GM20431 (cell line): ENCODE results near the gene TBC1D16.
"Not testable (repeated sequence)": the region's sequence is repeated elsewhere in the genome, so short reads cannot be mapped to it uniquely, and the experiment has no call there.

Experiments used
- in situ Hi-C: fragments of 300-500 bp; cut with MseI, MboI; formaldehyde crosslinking; loops from one replicate; pipeline ENCODE4 v1.15.0; 2020; ENCODE audit warnings: low sequenced_read_pairs; ENCODE audit not compliant: unreplicated experiment

The TBC1D16 gene

DNA sequence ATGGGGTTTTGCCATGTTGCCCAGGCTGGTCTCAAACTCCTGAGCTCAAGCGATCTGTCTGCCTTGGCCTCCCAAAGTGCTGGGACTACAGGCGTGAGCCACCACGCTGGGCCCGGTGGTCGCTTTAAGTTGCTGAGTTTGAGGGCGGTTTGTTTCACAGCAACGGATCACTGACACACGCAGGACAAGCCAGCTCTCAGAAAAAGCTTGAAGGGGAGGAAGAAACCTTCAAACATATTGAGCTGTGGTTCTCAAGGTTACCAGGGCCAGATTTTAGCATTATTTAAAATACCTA is 79.3 kb downstream of the TBC1D16 start:
- in situ Hi-C loops = not testable (repeated sequence)

DNA sequence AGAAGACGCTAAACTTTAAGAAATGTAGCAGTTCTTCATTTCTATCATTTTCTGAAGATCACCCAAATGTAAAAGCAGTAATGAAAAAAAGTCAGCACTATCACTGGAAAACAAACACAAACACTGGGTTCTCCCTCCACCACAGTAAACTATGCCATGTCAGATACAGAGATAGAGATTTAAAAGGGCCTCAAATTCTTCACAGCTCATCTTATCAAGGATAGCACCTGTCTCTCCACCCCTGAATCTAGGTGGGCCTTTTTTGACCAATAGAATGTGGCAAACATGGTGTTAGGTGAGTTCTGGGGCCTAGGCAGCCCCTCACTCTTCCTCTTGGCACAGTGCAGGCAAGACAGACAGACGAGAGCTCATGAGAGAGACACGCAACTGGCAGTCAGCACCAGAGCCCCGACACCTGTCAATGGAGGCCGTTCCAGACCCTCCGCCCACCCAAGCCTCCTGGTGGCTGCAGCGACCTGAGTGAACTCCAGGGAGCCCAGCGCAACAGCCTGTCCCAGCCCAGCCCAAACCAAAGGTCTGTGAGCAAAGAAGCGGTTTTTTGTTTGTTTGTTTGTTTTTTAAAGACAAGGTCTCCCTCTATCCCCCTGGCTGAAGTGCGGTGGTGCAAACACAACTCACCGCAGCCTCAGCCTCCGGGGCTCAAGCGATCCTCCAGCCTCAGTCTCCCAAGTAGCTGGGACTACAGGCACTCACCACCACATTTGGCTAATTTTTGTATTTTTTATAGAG is 79.8 kb downstream of the TBC1D16 start:
- in situ Hi-C loops = no loop called here

DNA sequence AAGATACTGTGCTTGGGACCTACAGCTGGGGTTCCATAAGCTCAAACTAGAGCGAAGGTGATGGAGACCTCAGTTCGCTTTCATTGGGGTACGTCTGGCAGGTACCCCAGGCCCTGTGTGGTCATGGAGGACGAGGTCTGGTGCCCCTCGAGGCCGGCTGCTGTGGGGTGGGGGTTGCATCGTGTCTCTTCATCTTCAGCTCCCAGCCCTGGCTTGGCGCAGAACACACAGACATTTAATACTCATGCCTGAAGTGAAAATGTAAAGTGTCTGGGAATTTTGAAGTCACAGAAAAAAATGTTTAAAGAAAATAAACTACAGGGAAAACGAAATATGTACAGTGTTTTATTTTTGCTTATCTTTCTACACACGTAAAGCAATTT is 80.5 kb downstream of the TBC1D16 start:
- in situ Hi-C loops = no loop called here

DNA sequence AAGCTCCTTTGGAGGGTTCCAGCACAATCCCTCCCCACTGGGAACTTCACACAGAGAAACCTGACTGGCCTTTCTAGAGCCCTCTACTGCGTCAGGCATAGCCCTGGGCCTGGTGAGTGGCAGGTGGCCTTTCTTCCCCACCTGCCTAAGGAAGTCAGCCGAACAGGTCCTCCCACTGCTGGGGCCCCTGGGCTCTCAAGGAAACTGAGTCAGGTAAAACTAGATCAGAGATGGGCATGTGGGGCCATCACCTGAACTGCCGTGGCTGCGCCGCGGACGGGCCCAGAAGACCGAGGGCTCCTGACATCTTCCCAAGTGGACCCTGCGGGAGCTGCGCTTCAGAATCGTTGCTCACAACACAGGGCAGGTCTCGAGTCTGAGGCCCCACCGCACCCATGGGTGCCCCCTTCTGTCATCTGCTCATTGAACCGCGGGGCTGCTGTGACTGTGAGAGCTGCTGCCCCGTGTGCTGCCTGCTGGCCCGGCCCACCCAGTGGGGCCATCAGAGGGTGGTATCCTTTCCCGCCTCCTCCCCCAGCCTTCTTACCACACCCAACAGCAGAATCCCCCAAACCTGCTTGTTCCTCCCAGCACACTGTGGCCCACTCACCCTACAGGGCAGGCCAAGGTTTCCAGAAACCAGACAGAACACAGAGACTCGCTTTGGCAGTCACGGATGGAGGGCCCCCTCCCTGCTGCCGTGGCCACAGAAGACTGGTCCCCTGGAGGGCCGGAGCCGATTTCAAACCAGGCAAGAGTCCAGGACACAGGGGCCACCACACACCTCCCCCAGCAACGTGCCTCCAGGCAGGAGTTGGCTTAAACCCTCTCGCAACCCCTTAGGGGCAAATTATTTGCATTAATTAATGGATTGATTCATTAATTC is 81.1 kb downstream of the TBC1D16 start:
- in situ Hi-C loops = no loop called here

DNA sequence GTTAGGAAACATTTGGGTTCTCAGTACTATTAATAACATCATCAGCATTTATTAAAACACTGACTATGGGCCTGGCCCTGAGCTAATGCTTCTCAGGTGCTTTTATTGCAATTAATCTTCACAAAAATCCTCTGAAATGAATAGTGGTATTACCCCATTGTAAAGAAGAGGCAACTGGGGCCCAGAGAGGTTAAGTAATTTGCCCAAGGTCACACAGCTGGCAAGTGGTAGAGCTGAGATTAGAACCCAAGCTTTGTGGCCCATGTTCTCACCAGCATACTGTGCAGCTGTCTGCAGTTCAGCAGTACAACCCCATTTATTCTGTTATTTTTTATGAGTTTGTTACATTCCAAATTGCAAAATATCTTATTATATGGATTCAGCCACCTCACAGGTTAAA is 82.3 kb downstream of the TBC1D16 start:
- in situ Hi-C loops = no loop called here

DNA sequence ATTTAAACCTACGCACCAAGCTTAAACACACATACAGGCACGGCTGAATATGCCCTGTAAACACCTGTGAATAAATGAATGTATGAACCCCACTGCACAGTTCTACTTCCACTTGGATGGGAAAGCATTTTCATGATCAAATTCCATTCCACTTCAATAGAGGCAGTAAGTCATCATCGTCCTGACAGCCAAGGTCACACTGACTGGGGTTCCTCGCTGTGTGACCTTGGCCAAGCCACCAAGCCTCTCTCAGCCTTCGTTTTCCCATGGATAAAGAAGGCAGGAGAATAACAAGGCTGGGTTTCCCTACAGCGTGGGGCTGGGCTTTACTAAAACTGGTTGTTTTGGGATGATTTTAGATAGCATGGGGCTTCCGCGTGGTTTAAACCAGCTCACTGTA is 82.8 kb downstream of the TBC1D16 start:
- in situ Hi-C loops = no loop called here

DNA sequence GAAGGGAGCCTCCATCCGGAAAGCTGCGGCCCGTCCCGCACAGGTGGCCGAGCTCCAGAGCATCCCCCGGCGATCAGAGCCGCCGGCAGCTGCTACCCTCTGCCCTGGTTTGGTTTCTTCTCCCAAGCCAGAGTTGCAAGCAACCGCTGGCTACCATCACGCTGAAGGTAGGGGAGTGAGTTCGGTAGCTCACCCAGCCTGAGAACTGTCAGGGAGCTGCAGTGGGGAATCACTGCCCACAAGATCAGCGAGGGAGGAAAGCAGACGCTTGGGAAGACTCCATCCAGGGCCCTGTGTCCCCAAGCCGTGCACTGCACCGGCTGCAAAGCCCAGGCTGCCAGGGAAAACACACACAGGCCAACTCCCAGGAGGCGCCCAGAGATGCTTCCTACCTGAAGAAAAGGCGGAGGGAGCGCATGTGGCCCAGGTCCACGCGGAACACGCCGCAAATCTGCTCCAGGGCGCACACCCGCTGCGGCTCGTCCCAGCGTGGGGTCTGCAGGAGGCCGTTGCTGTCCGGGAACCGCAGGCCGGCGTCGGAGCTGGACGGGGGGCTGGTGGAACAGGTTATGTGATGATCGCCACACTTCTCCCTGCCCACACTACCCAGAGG is 83.3 kb downstream of the TBC1D16 start:
- in situ Hi-C loops = no loop called here

DNA sequence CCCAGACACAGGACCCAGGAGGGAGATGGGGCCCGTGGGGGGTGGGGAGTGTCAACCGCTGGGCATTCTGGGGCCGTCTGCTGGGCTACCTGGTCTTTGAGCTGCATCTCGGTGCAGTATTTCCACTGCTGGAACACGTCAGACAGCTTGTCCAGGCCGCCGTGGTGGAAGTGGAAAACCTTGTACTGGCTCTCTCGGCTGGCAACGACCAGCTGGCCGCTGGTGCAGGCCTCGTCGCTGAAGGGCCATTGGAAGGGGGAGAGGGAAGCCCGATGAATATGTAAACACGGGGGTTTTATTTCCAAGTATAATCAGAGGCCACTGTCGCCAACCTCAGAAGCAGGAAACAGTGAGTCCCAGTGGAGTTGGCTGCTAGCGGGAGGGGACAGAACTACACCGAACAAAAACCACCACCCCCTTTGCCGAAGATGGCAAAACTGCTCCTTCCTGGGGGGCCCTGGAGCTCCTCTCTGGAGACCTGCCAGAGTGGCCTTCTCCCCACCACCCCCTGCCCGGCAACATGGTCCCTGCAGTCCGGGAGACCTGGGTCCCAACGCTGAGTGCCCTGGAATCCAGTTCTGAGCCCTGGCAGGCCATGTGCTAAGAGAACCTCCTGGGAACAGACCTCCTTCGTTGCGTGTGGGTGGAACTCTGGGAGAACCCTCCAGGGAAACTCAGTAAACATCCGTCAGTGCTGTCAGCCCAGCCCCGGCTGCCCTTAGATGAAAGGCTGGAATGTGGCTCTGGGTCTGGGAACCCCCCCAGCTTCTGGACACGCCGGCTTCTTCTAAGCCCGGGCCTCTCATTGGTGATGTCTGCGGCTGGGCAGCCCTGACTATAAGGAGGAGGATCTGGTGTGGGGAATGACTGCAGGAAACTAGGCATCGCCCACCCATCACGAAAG is 84.1 kb downstream of the TBC1D16 start:
- in situ Hi-C loops = no loop called here

DNA sequence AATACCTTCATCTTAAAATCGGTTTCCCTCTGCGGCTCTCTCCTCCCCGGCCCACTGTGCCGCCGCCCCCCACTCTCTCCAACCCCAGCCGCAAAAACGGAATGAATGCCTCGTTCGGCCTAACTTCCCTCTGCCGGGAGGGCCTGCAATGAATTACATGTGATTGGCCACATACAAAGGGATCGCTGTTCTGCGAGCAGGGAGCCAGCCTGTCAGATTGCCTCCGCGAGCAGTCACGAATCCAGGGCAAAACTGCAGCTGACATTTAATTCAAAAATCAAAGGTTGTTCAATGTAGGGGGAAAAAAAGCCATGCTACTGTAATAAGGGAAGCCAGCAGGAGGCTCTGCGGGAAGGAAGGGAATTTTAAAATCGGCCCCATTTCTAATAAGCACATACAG is 84.9 kb downstream of the TBC1D16 start:
- in situ Hi-C loops = no loop called here

DNA sequence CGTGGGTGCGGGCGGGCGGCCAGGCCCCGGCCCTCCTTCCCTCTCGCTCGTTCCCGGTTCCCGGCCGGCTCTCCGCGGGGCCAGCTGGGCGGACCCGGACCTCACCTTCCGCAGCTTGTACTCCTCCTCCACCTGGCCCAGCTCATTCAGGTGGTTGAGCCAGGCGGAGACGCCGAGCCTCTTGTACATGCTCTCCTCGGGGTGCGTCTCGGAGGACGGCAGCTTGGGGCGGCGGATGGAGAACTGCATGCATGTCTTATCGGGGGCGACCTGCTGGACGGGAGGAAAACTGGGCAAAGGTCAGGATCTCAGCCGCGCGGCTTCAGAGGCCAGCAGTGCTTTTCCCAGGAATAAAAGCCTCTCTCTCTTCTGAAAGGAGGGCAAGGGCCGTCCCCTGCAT is 85.4 kb downstream of the TBC1D16 start:
- in situ Hi-C loops = no loop called here

DNA sequence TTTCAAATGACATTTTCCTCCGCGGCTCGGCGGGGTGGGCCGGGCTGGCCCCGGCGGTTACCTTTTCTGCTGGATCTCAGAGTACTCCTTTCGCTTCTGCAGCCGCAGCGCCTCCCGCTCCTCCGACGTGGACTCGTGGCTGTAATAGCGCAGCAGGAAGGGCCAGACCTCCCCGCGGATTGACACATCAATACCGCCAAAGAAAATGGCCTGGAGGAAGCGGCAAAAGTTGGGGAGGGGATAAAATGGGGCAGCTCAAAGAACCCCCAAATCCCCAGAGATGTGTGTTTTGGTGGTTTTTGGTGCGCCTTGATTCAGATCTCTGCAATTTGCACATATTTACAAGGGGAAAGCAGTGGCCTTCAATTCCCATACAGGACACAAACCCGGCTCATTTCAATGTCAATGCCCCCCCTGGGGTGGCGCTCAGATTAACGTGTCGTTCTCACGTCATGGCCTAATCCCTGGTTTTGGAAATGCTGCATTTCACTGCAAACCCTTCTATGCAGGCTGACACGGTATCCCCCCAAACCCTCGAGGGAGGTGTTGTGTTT is 85.9 kb downstream of the TBC1D16 start:
- in situ Hi-C loops = no loop called here

DNA sequence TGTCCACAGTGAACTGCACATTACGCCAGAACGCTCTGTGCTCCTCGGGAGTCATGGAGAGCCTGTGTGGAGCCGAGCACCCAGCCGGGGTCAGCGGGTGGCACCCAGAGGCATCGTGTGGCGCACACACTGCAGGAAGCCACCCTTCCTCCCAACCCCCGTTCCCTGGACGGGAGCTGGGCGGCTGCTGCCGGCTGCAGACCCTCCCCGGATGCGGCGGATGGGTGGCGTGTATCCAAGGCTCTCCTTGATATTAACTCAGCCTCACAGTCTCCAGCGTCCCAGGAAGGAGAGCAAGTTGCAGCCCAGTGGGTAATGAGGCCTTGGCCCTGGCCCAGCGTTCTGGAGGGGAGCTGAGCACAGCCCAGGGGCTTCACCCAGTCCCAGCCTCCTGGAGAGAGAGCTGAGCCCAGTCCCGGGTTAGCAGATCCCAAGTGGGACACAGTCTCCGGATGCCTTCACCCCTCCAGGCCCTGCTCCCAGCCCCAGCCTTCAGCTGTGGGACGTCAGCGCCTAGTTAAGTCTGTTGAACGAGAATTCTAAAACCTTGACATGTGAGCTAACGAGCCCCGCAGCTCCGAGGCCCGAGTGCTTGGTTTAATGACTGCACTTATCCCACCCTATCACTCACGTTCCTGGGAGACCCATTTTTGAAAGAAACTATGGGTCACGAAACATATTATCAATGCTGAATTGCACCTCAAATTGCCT is 86.6 kb downstream of the TBC1D16 start:
- in situ Hi-C loops = no loop called here

DNA sequence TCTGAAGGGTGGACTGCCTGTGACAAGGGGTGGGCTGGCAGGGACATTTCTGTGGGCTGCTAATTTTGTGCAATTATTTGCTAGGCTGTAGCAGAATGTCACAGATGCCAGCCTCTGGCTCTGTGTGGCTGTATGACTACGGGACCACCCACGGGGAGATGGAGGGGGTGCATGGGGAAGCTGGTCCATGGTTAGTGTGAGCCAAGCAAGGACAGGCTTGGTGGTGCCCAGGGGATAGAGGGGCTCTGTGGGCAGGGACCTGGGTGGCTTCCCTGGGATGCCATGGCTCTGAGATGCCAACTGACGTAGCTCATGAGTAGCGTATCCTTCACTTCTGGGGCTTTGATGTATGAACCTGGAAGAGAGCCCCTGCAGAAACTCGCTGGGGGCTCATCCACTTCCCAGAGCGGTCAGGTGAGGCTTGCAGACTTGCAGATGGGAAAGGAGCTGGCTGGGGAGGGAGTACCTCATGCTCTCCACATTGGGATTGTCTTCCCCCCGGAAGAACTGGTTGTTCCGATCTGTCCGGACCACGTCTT is 87.2 kb downstream of the TBC1D16 start:
- in situ Hi-C loops = no loop called here

DNA sequence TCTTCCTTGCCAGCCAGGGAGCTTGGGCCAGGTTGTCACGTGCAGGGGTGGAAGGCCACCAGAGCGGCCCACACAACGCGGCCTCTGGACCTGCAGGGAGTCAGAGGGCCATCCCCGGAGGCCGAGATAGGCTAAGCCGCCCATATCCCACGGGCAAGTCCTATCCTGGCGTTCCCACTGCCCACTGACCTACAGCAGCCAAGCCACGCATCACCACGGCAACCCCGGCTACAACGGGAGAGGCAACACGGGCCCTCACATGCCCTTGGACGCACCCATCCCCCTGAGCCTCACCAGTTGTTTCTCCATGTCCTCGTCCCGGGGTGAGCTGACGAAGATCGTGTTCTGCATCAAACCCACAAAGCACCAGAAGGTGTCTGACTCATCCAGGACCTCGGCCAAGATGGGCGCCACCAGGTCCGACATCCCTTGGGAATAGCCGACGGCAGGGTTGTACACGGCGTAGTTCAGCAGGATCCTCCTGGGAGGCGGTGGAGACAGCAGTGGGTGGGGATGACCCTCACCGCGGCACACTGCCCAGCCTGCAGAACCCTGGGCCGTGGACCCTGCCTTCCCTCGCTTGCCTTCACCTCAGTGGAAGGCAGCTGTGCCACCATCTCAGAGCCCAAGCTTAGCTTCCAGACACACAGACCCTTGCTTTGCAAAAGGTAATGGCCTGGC is 88.2 kb downstream of the TBC1D16 start:
- in situ Hi-C loops = no loop called here

DNA sequence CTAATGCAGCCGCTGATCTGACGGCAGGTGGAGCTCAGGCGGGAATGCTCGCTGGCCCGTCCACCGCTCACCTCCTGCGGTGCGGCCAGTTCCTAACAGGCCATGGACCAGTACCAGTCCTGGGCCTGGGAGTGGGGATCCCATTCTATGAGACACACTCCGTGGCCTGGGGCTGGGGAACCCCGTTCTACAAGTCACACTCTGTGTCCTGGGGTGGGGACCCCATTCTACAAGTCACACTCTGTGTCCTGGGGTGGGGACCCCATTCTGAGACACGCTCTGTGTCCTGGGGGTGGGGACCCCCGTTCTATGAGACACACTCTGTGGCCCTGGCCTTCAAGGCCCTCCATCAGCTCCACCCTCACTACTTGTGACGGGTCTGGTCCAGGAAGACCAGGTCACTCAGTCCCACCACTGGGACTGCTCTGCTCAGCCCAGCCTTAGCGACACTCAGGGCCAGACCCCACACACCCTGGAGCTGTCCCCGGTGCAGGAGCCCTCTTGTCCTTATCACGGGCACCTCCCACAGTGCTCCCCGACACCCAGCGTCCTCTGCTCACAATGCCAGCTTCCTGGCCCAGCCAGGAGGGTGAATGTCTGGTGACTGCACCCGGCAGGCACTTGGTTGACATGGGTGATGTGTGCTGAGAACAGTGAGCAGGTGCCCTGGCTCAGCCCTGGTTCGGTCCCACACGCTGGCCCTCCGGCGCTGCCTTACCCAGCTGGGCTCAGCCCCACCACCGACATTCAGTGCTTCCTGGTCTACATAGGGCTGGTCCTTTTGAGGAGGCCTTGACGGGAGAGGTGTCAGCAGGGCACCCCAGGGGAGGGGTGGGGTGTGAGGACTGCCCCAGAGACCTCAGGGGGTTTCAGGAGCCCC is 89.1 kb downstream of the TBC1D16 start:
- in situ Hi-C loops = no loop called here

DNA sequence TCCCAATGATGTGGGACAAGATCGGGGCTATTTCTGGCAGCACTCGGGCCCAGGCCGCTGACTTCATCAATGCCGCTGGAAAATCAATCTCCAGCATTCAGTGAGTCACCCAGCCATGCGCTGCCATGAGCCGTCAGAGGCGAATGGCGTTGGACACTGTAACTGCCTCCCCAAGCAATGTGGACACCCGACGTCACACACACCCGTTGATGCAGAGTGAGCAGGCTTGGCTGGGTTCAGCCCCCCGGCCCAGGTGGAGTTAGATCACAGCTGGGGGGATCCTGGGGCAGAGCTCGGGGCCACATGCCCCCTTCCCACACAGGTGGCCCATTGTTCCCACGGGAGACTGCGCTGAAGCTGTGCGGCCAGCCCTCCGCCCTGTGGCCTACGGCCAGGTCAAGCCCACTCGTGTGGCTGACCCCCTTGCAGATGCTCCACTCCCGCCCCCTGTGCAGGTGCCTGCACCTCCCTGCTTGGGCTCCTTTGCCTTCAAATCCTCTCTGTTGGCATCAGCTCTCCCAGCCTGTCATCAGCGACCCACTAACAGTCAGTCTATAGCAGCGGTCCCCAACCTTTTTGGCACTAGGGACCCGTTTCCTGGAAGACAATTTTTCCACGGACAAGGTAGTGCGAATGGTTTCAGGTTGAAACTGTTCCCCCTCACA is 89.9 kb downstream of the TBC1D16 start:
- in situ Hi-C loops = no loop called here

DNA sequence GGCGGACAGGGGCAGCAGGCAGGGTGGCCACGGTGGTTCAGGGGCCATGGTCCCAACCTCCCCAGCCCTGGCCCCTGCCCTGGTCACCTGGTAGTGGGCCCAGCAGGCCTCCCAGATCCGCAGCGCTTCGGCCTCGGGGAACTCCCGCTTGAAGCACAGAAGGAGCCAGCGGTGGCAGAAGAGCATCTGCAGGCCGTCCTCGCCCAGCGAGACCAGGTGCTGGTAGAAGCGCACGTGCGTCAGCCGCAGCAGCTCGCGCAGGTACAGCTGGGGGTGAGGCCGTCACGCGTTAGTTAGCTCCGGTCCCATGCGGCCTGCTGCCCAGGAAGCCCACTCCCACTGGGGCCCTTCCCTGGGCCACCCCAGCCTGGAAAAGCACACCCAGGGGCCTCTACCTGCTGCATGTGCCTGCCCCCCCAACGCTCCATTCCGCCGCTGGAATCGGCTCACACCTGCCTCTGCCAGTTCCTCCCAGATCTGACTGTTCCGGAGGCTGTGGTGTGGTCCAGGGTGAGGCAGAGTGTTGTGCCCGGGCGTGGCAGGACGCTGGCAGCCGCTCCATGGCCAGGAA is 90.8 kb downstream of the TBC1D16 start:
- in situ Hi-C loops = no loop called here
